NCI-H146 (cell line): ENCODE results near the gene FAF2.

Experiments used
- DNase-seq: peaks from one replicate; lab custom pipeline; 2025; lab: John Stamatoyannopoulos, UW

The FAF2 gene

DNA sequence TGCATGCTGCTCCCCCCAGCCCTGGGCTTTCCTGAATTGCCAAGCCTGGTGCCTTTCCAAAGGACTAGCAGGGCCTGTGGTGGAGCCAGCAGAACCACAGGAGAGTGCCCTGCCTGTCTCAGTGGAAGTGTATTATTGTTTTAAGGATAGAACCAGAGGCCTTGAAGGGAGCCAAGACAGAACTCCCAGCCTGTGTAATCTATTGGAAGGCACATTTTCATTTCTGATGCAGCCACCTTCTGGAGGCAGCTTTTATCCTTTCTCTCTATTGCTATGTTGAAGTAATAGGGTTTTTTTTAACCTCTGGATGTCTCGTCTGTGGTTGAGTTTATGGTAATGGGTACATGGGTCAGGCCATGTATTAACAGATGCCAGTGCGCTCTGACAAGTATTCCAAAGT is 59.7 kb downstream of the FAF2 start:
- DNase-seq = no peak

DNA sequence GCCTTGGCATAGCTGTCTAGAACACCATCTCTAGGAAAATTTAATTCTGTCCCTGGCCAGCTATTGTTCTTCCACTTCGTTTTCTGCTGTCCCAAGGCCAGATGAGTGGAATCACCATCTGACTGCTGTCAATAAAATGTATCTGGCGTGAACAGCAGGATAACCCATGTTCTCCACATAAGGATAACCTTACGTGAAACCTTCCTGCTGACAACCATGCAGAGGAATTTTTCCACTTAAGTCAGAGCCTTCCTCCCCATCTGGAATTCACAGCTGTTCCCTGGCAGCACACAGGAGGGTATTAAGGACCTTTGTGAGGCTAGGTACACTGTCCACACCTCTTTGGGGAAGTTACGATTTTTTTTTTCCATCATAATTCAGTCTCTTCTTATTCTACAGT is 60.4 kb downstream of the FAF2 start:
- no peak for DNase-seq

- DNase-seq = no peak
Observed at GRCh38 chr5:176513788-176514187, 65.6 kb downstream of the FAF2 start.

GRCh38 chr5:176514244-176514950 is 66.2 kb downstream of the FAF2 start:
- DNase-seq = no peak

GRCh38 chr5:176515396-176515795 is 67.2 kb downstream of the FAF2 start:
- no peak for DNase-seq

GRCh38 chr5:176517053-176517661 is 69.0 kb downstream of the FAF2 start:
- no peak for DNase-seq

GRCh38 chr5:176519810-176520720 is 71.9 kb downstream of the FAF2 start:
- peak; percentile 68 for DNase-seq

GRCh38 chr5:176521286-176521685 is 73.1 kb downstream of the FAF2 start:
- no peak for DNase-seq

DNA sequence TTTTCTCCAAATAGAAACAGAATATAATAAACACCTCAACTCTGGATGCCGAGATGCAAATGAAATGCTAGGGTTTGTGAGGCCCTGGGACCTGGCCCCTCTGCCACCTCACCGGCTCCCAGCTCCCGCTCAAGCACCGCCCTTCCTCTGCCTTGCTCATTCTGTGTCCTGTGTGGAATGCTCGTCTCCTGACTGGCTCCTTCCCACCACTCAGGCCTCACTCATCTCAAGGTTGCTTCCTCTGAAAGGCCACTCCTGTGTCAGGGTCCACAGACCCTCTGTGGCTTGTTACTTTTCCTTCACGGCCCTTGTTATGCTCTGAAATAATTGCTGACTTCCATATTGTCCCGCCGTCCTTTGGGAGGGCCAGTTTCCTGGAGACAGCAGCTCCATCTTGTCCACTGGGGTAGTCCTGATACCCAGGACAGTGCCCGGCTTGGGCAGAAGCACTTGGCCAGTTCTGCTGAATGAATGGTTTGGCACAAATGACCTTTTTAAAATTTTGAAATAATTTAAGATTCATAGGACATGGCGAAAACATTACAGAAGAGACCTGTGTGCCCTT is 73.6 kb downstream of the FAF2 start:
- DNase-seq = no peak

GRCh38 chr5:176524138-176524537 is 76.0 kb downstream of the FAF2 start:
- DNase-seq = no peak

DNA sequence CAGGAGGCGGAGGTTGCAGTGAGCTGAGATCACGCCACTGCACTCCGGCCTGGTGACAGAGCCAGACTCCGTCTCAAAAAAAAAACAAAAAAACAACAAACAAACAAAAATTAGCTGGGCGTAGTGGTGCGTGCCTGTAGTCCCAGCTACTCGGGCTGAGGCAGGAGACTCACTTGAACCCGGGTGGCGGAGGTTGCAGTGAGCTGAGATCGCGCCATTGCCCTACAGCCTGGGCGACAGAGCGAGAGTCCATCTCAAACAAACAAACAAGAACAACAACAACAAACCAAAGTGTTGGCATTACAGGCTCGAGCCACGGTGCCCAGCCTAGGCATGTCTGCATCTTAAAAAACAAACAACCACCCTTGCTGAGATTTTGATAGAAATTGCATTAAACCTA is 76.8 kb downstream of the FAF2 start:
- no peak for DNase-seq

DNA sequence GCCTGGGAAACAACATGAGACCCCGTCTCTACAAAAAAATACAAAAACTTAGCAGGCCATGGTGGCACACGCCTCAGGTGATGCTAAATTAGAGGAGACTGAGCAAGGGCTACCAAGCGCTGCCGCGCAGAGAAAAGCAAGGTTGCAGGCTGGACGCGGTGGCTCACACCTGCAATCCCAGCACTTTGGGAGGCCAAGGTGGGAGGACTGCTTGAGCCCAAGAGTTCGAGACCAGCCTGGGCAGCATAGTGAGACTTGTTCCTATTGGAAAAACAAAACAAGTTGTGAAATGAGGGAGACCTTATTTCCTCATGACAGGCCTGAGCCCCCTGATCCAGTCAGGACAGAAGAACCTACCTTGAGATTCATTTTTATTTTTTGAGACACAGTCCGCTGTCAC is 77.5 kb downstream of the FAF2 start:
- DNase-seq = no peak

- DNase-seq = no peak
Observed at GRCh38 chr5:176526462-176526861, 78.3 kb downstream of the FAF2 start.

GRCh38 chr5:176527246-176528222 is 79.3 kb downstream of the FAF2 start:
- DNase-seq = no peak

GRCh38 chr5:176528301-176528700 is 80.1 kb downstream of the FAF2 start:
- DNase-seq = no peak

DNA sequence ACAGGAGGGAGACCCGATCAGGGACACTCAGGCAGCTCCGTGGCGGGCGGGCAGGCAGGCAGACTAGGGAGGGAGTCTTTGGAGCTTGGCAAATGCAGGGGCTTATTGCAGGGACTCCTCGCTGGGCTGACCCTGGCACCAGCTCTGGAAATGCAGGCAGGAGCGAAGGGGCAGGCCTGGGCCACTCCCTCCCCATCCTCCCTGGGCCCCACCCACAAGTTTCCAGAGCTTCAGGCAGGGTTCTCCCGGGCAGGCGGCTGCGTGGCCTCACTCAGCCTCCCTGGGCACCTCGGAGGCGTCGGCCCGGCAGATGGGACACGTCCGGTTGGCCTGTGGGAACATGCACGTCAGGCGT is 80.6 kb downstream of the FAF2 start:
- no peak for DNase-seq

DNA sequence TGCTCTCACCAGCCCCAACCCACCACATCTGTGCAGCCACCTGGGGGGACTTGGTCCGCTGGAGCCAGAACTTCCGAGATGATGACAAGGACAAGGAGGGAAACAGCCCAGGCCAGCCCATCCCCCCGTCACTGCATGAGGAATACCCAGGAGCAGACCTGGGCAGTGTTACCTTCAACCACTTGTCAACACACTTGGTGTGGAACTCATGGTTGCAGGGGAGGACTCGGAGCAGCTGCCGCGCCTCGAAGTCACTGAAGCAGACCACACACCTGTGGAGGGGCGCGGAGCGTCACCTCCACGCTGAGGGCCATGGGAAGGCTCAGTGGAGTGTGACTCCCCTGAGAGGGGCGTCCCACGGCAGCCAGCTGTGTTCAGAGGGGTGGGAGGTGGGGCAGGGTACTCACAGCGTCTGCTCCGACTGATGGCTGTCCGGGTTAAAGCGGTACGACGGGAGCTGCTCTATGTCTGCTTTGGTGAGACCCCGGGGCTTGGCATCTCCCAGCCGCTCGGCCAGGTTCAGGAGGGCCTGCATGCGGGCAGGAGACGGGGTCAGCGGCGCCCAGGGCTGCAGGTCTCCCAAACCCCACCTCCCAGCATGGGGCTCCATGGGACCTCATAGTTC is 81.0 kb downstream of the FAF2 start:
- DNase-seq = no peak

DNA sequence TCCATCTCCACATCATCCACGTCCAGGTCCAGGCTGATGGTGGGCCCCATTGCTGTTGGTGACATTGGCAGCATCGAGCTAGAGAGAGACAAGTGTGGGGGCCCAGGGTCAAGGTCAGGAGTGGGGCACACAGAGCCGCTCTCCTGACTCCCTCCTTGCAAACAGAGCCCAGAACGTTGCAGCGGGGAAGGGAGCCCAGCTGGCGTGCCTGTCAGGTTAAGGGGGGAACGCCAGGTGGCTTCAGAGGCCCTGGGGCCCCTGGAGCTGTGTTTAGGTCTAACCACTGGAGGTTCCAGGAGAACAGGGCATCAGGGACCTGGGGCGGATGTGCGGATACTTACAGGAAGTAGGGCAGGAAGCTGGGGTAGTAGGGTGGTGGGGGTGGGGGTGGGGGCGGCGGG is 81.6 kb downstream of the FAF2 start:
- no peak for DNase-seq

- DNase-seq = no peak
Observed at GRCh38 chr5:176530393-176530982, 82.3 kb downstream of the FAF2 start.
